GM18517 (cell line): Measurements from ENCODE around the gene TGFBR3.

ENCODE experiments used
- ATAC-seq: cut with Tn5 transposase; IDR thresholded peaks from one replicate; pipeline ENCODE4 v1.9.1; 2021; ENCODE audit warnings: mild to moderate bottlenecking, moderate library complexity; ENCODE audit not compliant: unreplicated experiment

The TGFBR3 gene

GRCh38 chr1:91827459-91828321 is 58.3 kb downstream of the TGFBR3 start:
- ATAC-seq = no peak

DNA sequence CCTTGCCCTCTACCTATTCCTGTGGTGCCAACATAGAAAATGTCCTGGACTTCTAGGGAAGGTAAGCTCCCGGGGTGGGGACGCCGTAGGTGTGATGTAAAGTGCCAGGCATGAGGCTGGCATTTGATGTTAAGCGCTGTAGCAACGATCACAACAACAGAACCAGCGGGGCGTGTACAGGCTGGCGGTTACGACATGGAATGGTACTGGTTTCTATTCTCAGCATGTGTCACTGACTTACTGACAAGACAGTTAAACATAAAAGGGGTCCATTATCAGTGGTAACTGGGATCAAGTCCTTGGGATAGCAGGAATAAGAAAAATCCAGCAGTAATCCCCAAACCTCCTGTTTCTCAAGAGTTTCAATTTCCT is 58.9 kb downstream of the TGFBR3 start:
- ATAC-seq = no peak

DNA sequence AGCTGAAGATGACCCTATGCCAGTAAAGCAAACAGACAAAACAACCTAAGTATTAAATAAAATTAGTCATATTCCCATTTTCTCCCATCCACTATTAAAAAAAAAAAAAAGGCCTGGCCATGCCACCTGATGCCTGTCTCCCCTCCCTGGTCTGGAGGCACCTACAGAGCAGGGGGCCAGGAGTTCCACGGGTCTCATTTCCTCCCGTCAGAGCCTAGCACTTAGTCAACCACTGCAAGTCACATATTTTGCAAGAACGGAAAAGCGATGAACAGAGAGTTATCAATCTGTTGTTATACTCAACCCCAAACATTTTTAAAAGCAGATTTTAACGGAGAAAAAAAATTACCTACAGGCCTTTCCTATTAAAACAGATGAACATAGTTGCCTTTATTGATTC is 59.3 kb downstream of the TGFBR3 start:
- no peak for ATAC-seq

DNA sequence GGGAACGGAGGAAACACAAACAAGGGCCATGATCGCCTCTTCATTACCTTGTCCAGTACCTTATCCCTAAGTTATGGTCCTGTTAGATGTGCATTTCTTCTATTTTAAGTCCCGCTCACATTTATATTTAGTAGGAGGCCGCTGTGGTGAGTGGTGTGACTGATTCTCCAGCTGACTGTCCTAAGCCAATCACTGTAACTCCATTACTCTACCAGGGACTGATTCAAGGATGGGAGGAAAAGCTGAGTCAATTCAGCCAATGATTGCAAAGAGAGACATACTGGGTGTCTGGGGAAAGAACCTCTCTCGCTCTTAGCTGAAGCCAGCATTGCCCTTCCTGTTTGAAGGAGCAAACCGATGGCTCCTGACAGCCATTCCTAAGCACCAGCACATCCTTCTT is 59.7 kb downstream of the TGFBR3 start:
- ATAC-seq = no peak

DNA sequence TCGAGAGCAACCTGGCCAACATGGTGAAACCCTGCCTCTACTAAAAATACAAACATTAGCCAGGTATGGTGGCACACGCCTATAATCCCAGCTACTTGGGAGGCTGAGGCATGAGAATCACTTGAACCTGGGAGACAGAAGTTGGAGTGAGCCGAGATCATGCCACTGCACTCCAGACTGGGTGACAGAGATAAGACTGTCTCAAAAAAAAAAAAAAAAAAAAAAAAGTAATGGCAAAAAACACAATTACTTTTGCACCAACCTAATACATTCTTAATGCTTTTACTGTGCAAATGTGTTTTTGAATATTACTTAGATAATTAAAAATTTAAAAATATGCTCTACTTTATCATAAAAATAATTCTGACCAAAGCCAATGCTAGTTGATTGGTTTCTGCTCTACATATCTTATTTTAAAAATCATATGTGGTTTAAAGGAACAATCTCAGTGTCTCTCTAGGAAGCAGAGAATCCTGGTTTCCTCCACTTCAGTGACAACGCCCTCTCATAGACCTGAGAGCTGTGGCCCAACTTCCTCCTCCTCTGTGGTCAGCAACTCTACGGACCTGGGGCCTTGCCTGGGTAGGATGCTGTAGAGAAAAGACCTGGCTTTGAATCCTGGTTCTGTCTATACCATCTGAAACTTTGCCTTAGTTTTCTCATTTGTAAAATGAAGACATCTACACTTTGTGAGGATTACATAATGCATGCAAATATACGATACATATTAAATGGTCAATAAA is 64.7 kb downstream of the TGFBR3 start:
- no peak for ATAC-seq

DNA sequence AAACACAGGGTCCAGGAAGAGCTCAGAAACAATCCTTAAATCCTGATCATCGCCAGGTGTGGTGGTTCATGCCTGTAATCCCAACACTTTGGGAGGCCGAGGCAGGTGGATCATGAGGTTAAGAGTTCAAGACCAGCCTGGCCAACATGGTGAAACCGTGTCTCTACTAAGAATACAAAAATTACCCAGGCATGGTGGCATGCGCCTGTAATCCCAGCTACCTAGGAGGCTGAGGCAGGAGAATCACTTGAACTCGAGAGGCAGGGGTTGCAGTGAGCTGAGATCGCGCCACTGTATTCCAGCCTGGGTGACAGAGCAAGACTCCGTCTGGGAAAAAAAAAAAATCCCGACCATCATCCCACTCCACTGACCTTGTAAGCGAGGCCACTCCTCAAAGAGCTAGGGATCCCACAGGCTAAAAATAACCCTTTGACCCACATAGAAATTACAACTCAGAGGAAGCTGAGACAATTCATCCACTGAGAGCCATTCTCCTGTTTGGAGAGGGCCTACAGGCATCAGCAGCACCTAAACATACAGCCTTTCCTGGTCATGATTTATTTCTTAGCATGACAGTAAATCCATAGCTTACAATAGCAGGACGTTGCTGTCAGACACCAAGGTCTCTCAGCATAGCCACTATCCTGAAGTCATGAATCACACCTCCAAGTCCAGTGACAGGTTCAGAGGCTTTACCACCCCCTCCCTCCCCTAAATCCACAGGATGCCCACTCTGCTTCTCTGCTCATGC is 66.7 kb downstream of the TGFBR3 start:
- no peak for ATAC-seq

GRCh38 chr1:91818713-91818975 is 67.3 kb downstream of the TGFBR3 start:
- ATAC-seq = no peak

- ATAC-seq = no peak
Measured at GRCh38 chr1:91817211-91817905, 68.6 kb downstream of the TGFBR3 start.

DNA sequence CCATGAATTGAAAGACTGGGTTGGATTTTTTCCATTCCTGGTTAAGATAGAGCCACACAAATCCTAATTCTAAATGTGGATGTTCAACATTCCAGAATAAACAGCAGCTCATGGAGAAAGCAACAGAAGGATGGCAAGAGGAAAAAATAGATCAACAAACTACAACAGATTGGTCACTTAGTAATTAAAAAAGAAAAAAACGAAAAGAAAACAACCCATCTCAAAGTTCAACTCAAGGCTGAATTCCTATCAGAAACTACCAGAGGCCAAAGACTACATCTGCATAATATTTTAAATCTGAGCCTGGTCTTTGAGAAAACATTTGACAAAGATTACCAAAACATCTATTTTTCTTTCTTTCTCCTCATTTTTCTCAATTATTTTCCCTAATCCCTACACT is 69.9 kb downstream of the TGFBR3 start:
- no peak for ATAC-seq

- no peak for ATAC-seq
Measured at GRCh38 chr1:91814448-91814847, 71.5 kb downstream of the TGFBR3 start.

- no peak for ATAC-seq
Measured at GRCh38 chr1:91813813-91814212, 72.1 kb downstream of the TGFBR3 start.

GRCh38 chr1:91811363-91812025 is 74.5 kb downstream of the TGFBR3 start:
- ATAC-seq = no peak

DNA sequence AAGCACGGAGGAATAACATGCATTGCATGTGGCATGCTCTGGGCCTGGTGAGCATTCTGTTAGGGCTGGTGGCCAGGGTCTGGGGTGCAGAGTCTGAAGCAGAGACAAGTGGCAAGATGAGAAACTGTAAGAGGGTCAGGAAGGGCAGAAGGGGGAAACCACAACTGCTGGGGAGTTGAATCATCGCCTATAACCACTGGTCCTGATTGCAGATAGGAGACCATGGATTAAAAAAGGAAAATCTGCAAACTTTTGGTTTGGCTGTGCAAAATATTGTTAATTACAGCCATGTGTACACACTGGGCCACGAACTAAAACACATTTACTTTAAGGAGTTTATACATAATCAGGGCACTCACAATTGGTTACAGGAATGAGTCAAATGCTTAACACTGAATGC is 76.6 kb downstream of the TGFBR3 start:
- ATAC-seq = no peak

- ATAC-seq = no peak
Measured at GRCh38 chr1:91807921-91808620, 77.9 kb downstream of the TGFBR3 start.

DNA sequence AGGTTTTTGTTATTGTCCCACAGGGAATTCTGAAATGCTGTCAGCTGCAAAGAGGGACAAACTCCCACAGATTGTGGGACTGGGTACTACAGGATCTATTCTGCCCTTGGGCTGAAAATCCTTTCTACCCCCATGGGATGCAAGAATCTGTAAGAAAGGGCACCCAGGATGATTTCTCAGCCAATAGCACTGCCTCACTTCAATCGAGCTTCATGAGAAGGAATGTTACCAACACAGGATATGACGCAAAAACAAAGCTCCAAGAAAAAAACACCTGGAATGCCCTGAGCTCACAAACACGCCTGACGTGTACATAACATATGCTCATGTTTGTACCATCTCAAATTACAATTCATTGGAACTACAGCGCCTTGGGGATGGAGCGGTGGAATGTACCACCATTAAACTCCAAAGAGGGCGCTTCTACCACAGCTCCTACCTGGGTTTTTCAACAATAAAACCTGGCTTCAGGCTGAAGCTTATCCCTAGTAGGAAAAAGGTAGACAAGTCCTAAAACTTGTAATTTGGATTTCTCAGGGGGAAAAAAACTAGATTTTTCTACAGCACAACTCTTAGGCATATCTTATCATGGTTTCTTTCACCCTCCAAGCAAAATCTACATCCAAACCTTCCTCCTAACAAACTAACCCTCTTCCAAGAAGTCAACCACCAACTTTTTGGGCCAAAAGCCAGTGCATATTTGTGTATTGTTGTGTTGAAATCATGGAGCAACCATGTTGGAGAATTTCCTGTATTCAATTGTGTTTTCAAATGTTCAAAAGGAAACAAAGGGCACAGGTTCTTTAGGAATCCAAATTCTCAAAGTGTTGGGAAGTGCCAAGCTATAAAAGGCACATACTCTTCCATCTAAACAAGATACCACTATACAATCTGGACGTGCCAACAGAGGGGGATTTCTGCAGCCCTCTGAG is 78.9 kb downstream of the TGFBR3 start:
- no peak for ATAC-seq

GRCh38 chr1:91806181-91806768 is 79.7 kb downstream of the TGFBR3 start:
- no peak for ATAC-seq

- ATAC-seq = no peak
Measured at GRCh38 chr1:91805311-91805801, 80.6 kb downstream of the TGFBR3 start.

- ATAC-seq = no peak
Measured at GRCh38 chr1:91804546-91805023, 81.4 kb downstream of the TGFBR3 start.
